Neural progenitor cell (in vitro differentiated cells): ENCODE measurements around the gene HDAC1.

Experiments used
- CTCF ChIP-seq: fragments of 200-600 bp; sonication (generic); IDR thresholded peaks from 2 replicates; pipeline ENCODE4 v1.5.1; 2017; ENCODE audit warnings: antibody characterized with exemption, mild to moderate bottlenecking
- EZH2 ChIP-seq: fragments of 200-600 bp; sonication (generic); IDR thresholded peaks from 2 replicates; pipeline ENCODE4 v1.6.1; 2017; ENCODE audit warnings: antibody characterized with exemption, mild to moderate bottlenecking, moderate library complexity
- EZH2phosphoT487 ChIP-seq: fragments of 200-600 bp; sonication (generic); IDR thresholded peaks from 2 replicates; pipeline ENCODE4 v1.6.1; 2017; ENCODE audit warnings: antibody characterized with exemption

- TF ChIP-seq CTCF (no peak), EZH2phosphoT487 (no peak), EZH2 (no peak)
These were observed 657 bp upstream of the HDAC1 start for GRCh38 chr1:32291145-32291707.
